Nephron progenitor cell (in vitro differentiated cells): ENCODE measurements around the gene ALG11.
"Not testable (repeated sequence)": the region's sequence is repeated elsewhere in the genome, so short reads cannot be mapped to it uniquely, and the experiment has no call there.

Source experiments
- DNase-seq: peaks from one replicate; pipeline ENCODE4 v3.0.0; 2021
- H3K27ac Mint-ChIP-seq: 2 replicates; pipeline ENCODE4 v1.8.0; 2021; ENCODE audit warnings: mild to moderate bottlenecking, moderate library complexity, mixed read lengths
- H3K27me3 Mint-ChIP-seq: 2 replicates; pipeline ENCODE4 v1.8.0; 2021; ENCODE audit warnings: mild to moderate bottlenecking, low read depth, mixed read lengths; ENCODE audit not compliant: poor library complexity
- H3K36me3 Mint-ChIP-seq: 2 replicates; pipeline ENCODE4 v1.8.0; 2021; ENCODE audit warnings: low read depth, mixed read lengths
- H3K4me1 Mint-ChIP-seq: 2 replicates; pipeline ENCODE4 v1.8.0; 2021; ENCODE audit warnings: mixed read lengths
- H3K4me3 Mint-ChIP-seq: 2 replicates; pipeline ENCODE4 v1.8.0; 2021; ENCODE audit warnings: mild to moderate bottlenecking, moderate library complexity, mixed read lengths
- H3K9me3 Mint-ChIP-seq: 2 replicates; pipeline ENCODE4 v1.8.0; 2021; ENCODE audit warnings: mild to moderate bottlenecking, moderate library complexity, mixed read lengths
- CTCF ChIP-seq: fragments of 200-600 bp; sonication (generic); IDR thresholded peaks from 2 replicates; pipeline ENCODE4 v1.5.0; 2021; ENCODE audit warnings: antibody characterized with exemption

Gene ALG11

GRCh38 chr13:51981355-51981754, 30.8 kb upstream of the ALG11 start:
- H3K27ac Mint-ChIP-seq, result no peak overlapping the region
- TF ChIP-seq CTCF, result no peak
- DNase-seq, result no peak
- H3K9me3 Mint-ChIP-seq, result peaks cover 30% of the 10 kb centered on the region
- no peaks in the 10 kb centered on the region for H3K27me3 Mint-ChIP-seq
- H3K36me3 Mint-ChIP-seq, result peaks cover 5% of the 10 kb centered on the region
- H3K4me3 Mint-ChIP-seq, result no peak overlapping the region
- H3K4me1 Mint-ChIP-seq, result no peaks in the 10 kb centered on the region

- DNase-seq, H3K36me3 Mint-ChIP-seq, H3K4me3 Mint-ChIP-seq, H3K27me3 Mint-ChIP-seq, H3K4me1 Mint-ChIP-seq, H3K27ac Mint-ChIP-seq: not testable (repeated sequence)
- H3K9me3 Mint-ChIP-seq, result peaks cover 49% of the 10 kb centered on the region
Observed at GRCh38 chr13:51983292-51983691, 28.9 kb upstream of the ALG11 start.

- H3K27ac Mint-ChIP-seq, DNase-seq, H3K4me1 Mint-ChIP-seq, H3K36me3 Mint-ChIP-seq, H3K4me3 Mint-ChIP-seq: not testable (repeated sequence)
- peaks cover 51% of the 10 kb centered on the region for H3K9me3 Mint-ChIP-seq
- peaks cover 10% of the 10 kb centered on the region for H3K27me3 Mint-ChIP-seq
Observed at GRCh38 chr13:51984904-51985303, 27.3 kb upstream of the ALG11 start.

- DNase-seq, result no peak
- H3K27me3 Mint-ChIP-seq, result peaks cover 14% of the 10 kb centered on the region
- H3K36me3 Mint-ChIP-seq, result peaks cover 4% of the 10 kb centered on the region
- no peaks in the 10 kb centered on the region for H3K4me1 Mint-ChIP-seq
- no peak overlapping the region for H3K27ac Mint-ChIP-seq
- TF ChIP-seq CTCF, result no peak
- H3K9me3 Mint-ChIP-seq, result peaks cover 40% of the 10 kb centered on the region
- H3K4me3 Mint-ChIP-seq, result no peak overlapping the region
Observed at GRCh38 chr13:51988988-51989618, 23.1 kb upstream of the ALG11 start.

GRCh38 chr13:51993713-51994112, 18.5 kb upstream of the ALG11 start:
- Mint-ChIP-seq H3K4me1 (peaks cover 38% of the 10 kb centered on the region), H3K36me3 (no peaks in the 10 kb centered on the region), H3K9me3 (no peaks in the 10 kb centered on the region), H3K4me3 (no peak overlapping the region), H3K27me3 (peaks cover 8% of the 10 kb centered on the region), H3K27ac (no peak overlapping the region)
- no peak for TF ChIP-seq CTCF
- DNase-seq, result no peak

GRCh38 chr13:51995677-51996551, 16.3 kb upstream of the ALG11 start:
- Mint-ChIP-seq H3K4me3 (no peak overlapping the region), H3K4me1 (peaks cover 59% of the 10 kb centered on the region), H3K27ac (no peak overlapping the region)

More at GRCh38 chr13:51995677-51996551, 16.3 kb upstream of the ALG11 start:
- DNase-seq, result no peak
- H3K36me3 Mint-ChIP-seq, result no peaks in the 10 kb centered on the region
- TF ChIP-seq CTCF, result no peak
- H3K9me3 Mint-ChIP-seq, result no peaks in the 10 kb centered on the region
- peaks cover 11% of the 10 kb centered on the region for H3K27me3 Mint-ChIP-seq
